Breast epithelium (tissue), 3 donors: Measurements from ENCODE around the gene FAXC.

ENCODE experiments used
- CTCF ChIP-seq, 3 donors: fragments of 450-650 bp; IDR thresholded peaks; one replicate each; pipeline ENCODE4 v1.5.1; 2016 to 2017; ENCODE audit warnings: antibody characterized with exemption in 3 of 3, mild to moderate bottlenecking in 3 of 3, moderate library complexity in 3 of 3
- POLR2A ChIP-seq: fragments of 450-650 bp; IDR thresholded peaks from one replicate; pipeline ENCODE4 v1.6.1; 2016; ENCODE audit warnings: antibody characterized with exemption, mild to moderate bottlenecking, moderate library complexity

GRCh38 chr6:99285881-99286280, 63.6 kb downstream of the FAXC start:
- TF ChIP-seq POLR2A (no peak), CTCF (IDR thresholded peaks at IDR 0.05) (no peak)
